HG02759 (cell line): ENCODE data around the gene ZNF155.
"Not testable (repeated sequence)": the region's sequence is repeated elsewhere in the genome, so short reads cannot be mapped to it uniquely, and the experiment has no call there.

ENCODE experiments used
- ATAC-seq: cut with Tn5 transposase; IDR thresholded peaks from one replicate; pipeline ENCODE4 v1.9.1; 2021; ENCODE audit warnings: mild to moderate bottlenecking, moderate library complexity; ENCODE audit not compliant: unreplicated experiment

The ZNF155 gene

GRCh38 chr19:43983912-43984686 is at the start of gene ZNF155:
TSS of gene ZNF155 (plus strand) at chr19:43984188. CDS start at chr19:43988544, 4,356 bp downstream.
- ATAC-seq, result peak; percentile 89

- peak; percentile 97 for ATAC-seq
Observed at GRCh38 chr19:43934985-43935708, 48.8 kb upstream of the ZNF155 start, which contains the start of gene ZNF45. TSS of gene ZNF45 (minus strand) at chr19:43935282. CDS start at chr19:43922185, 13,097 bp downstream.

- ATAC-seq, result no peak
Observed at GRCh38 chr19:43936188-43936587, 47.8 kb upstream of the ZNF155 start.

- ATAC-seq, result no peak
Observed at GRCh38 chr19:43939557-43940260, 44.3 kb upstream of the ZNF155 start.

GRCh38 chr19:43940719-43941118 is 43.3 kb upstream of the ZNF155 start:
- no peak for ATAC-seq

GRCh38 chr19:43941209-43941608 is 42.8 kb upstream of the ZNF155 start:
- ATAC-seq, result no peak

GRCh38 chr19:43947412-43947811 is 36.6 kb upstream of the ZNF155 start:
- ATAC-seq, result not testable (repeated sequence)

GRCh38 chr19:43949803-43950202 is 34.2 kb upstream of the ZNF155 start:
- ATAC-seq, result not testable (repeated sequence)

GRCh38 chr19:43950834-43951645 is 32.9 kb upstream of the ZNF155 start, which contains the start of gene ZNF221:
TSS of gene ZNF221 (plus strand) at chr19:43951228. CDS start at chr19:43962727, 11,499 bp downstream.
- peak; percentile 98 for ATAC-seq

GRCh38 chr19:43956827-43957226 is 27.2 kb upstream of the ZNF155 start:
- ATAC-seq, result no peak

- ATAC-seq, result no peak
Observed at GRCh38 chr19:43957891-43958290, 26.1 kb upstream of the ZNF155 start.

GRCh38 chr19:43960411-43960810 is 23.6 kb upstream of the ZNF155 start:
- no peak for ATAC-seq

- no peak for ATAC-seq
Observed at GRCh38 chr19:43966079-43966694, 17.8 kb upstream of the ZNF155 start.

- no peak for ATAC-seq
Observed at GRCh38 chr19:43976732-43977131, 7.3 kb upstream of the ZNF155 start.

GRCh38 chr19:43983544-43983911 is 460 bp upstream of the ZNF155 start:
- ATAC-seq, result peak; percentile 20

GRCh38 chr19:43984687-43985000 is 656 bp downstream of the ZNF155 start:
- ATAC-seq, result peak; percentile 9

- ATAC-seq, result no peak
Observed at GRCh38 chr19:43997631-43998290, 13.8 kb downstream of the ZNF155 start.

GRCh38 chr19:44002212-44002565 is 18.2 kb downstream of the ZNF155 start:
- ATAC-seq, result no peak

- peak; percentile 95 for ATAC-seq
Observed at GRCh38 chr19:44002566-44003460, 18.8 kb downstream of the ZNF155 start, which contains the start of gene ZNF230. TSS of gene ZNF230 (plus strand) at chr19:44002957. CDS start at chr19:44007079, 4,122 bp downstream.
